GM15510 (cell line): ENCODE measurements around the gene BPIFB2.

Experiments used
- POLR2A ChIP-seq: IDR thresholded peaks from 3 replicates; pipeline ENCODE4 v1.6.1; 2011; ENCODE audit warnings: borderline replicate concordance; ENCODE audit not compliant: insufficient read length; ENCODE audit errors: extremely low read depth

Gene BPIFB2

GRCh38 chr20:33007376-33008335, at the start of gene BPIFB2:
TSS of gene BPIFB2 (plus strand) at chr20:33007704. CDS start at chr20:33008575, 871 bp downstream.
- no peak for TF ChIP-seq POLR2A

GRCh38 chr20:32958574-32958973, 48.9 kb upstream of the BPIFB2 start:
- no peak for TF ChIP-seq POLR2A

- no peak for TF ChIP-seq POLR2A
Measured at GRCh38 chr20:32959351-32960221, 47.9 kb upstream of the BPIFB2 start.

DNA sequence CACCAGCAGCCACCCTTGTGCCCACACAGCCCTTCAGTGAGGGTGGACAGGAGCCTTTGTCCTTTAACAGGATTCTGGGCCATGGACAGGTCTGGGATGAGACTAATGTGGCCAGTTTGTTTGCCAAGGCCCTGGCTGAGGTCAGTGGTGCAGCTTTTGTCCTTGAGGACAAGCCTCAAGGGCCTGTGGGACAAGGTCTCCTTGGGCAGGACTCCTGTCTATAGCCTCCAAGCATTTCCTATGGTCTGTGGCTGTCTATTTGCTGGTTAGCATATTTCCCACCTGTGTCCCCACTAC, 47.3 kb upstream of the BPIFB2 start:
- no peak for TF ChIP-seq POLR2A

GRCh38 chr20:32960849-32961731, 46.4 kb upstream of the BPIFB2 start:
- no peak for TF ChIP-seq POLR2A

DNA sequence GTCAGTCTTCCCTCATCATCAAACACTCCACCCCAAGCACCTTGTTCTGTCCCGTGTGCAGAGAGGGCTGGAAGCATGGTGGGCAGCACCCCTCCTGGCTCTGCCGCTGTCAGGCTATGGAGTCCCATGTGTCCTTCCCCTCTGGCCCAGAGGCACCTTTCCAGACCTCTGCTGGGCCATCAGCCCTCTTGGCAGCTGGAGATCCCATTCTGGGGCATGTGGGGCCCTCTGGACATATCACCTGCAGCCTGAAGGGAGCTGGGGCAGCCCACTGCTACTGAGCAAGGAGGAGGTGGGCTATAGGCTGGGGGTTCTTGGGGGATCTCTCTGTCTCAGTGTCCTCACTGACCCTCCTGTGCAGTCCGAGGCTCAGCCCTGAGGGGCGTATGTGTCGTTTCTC, 45.5 kb upstream of the BPIFB2 start:
- TF ChIP-seq POLR2A = no peak

- TF ChIP-seq POLR2A = no peak
Measured at GRCh38 chr20:32963176-32963575, 44.3 kb upstream of the BPIFB2 start.

DNA sequence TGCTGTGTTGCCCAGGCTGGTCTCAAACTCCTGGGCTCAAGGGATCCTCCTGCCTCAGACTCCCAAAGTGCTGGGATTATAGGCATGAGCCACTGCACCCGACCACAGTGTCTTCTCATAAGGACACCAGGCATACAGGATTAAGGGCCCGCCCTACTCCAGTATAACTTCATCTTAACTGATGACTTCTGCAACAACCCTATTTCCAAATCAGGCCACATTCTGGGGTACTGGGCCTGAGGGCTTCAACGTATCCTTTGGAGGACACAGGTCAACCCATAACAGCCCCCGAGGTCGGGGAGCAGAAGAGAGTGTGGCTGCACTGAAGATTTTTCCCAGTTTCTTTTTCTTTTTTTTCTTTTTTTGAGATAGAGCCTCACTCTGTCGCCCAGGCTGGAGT, 42.9 kb upstream of the BPIFB2 start:
- no peak for TF ChIP-seq POLR2A

DNA sequence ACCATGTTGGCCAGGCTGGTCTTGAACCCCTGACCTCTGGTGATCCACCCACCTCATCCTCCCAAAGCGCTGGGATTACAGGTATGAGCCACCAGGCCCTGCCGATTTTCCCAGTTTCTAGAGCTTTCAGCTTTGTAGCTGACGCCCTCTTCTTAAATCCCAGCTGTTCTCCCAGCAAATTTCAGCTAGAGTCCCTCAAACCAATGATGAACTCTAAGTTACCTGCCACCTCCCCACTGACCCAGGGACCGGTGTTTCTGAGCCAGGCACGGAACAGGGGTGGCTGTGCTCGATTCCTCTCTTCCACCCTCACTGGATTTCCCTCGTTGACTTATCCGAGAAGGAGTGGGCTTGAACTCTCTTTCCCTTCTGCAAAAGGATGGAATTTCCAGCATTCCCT, 42.4 kb upstream of the BPIFB2 start:
- TF ChIP-seq POLR2A = no peak

GRCh38 chr20:32965581-32966373, 41.7 kb upstream of the BPIFB2 start:
- TF ChIP-seq POLR2A = no peak

GRCh38 chr20:32966382-32966781, 41.1 kb upstream of the BPIFB2 start:
- TF ChIP-seq POLR2A = no peak

GRCh38 chr20:32966881-32967781, 40.4 kb upstream of the BPIFB2 start:
- TF ChIP-seq POLR2A = no peak

DNA sequence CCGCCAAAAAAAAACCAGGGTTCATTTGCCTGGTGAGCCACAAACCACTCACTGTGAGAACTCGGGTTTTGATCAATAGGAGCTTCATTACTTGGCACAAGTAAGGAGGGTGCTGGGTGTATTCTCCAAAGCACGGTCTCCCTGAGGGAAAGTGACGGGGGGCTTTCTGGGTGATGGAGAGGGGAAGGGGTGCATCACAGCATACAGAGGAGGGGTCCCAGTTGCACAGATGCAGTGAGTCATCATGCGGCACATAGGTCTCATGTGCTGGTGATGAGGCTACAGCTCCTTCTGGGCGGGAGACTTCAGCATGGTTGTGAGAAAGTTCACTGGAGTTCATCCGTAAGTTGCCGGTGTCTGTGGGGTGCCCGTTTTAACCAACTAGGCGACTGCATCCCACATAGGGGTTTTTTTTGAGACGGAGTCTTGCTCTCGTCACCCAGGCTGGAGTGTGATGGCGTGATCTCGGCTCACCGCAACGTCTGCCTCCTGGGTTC, 39.5 kb upstream of the BPIFB2 start:
- TF ChIP-seq POLR2A = no peak
